Measurements from ENCODE around the gene PHLDB1. TPM values are rescaled to one million over a fixed set of nuclear protein-coding genes. Genes with fewer than 3 reads are reported as not detected.
A peak's percentile ranks its signal among the peaks of the same experiment; 100 is the strongest.
"Not testable (repeated sequence)": the region's sequence is repeated elsewhere in the genome, so short reads cannot be mapped to it uniquely, and the experiment has no call there.

Gene PHLDB1
- total RNA-seq, 1 donor from 2014 or later: 562 TPM

- not testable (repeated sequence) for DNase-seq (ENCODE audit: low spot score)
Observed at GRCh38 chr11:118682939-118683338, 75.5 kb downstream of the PHLDB1 start.

GRCh38 chr11:118684187-118684586 is 76.8 kb downstream of the PHLDB1 start:
- DNase-seq (ENCODE audit: low spot score): no peak

DNA sequence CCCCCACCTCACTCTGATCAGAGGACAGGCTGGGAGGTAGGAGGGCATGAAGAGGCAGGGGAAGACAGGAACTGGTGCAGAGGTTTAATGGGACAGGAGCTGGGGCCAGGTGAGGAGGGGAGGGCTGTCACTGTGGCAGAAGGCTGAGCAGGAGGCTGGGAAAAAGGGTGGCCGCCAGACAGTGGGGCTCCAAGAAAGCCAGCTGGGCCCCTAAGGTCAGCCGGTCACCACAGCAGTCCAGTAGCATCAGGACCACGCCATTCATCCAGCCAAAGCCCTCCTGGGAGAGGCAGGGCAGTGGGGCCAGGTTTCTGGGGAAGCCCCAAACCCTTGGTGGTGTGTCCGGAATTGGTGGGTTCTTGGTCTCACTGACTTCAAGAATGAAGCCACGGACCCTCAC is 80.5 kb downstream of the PHLDB1 start:
- DNase-seq (ENCODE audit: low spot score): no peak

GRCh38 chr11:118688339-118688738 is 80.9 kb downstream of the PHLDB1 start:
- DNase-seq (ENCODE audit: low spot score): not testable (repeated sequence)

GRCh38 chr11:118688851-118689502 is 81.6 kb downstream of the PHLDB1 start:
- no peak for DNase-seq (ENCODE audit: low spot score)

GRCh38 chr11:118689503-118689851 is 82.1 kb downstream of the PHLDB1 start:
- no peak for DNase-seq (ENCODE audit: low spot score)

- DNase-seq (ENCODE audit: low spot score): peak; percentile 95
Observed at GRCh38 chr11:118689852-118690552, 82.6 kb downstream of the PHLDB1 start.

DNA sequence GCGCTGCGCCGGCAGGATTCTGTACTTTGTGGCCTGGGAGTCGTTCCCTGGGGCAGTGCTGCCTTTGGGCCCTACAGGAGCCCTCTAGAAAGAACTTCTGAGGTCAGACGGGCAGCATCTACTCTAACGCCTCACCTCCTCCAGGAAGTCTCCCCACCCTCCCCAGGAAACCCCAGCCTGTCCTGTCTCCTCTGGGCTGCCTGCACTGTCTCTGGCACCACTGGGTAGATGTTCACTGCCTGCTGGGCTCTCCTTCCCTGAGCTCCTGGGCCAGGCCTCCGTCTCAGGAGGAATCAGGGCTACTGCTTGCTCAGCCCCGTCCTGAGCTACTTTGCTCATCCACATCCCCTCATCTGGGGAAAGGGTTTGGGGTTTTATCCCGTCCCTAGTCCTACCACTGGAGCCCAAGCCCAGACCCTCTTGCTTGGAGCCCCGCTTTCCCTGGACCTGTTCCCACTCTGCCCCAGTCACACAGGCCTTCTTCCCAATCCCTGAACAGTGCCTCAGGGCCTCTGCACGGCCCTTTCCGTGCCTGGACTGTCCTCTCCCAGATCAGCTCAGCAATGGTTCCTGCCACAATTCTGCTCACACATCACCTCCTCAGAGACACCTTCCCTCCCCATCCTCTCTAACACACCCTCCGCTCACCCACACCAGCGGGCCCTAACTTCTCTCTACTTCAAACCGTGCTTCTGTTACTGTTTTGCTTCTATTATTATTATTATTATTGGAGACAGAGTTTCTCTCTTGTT is 83.3 kb downstream of the PHLDB1 start:
- no peak for DNase-seq (ENCODE audit: low spot score)

DNA sequence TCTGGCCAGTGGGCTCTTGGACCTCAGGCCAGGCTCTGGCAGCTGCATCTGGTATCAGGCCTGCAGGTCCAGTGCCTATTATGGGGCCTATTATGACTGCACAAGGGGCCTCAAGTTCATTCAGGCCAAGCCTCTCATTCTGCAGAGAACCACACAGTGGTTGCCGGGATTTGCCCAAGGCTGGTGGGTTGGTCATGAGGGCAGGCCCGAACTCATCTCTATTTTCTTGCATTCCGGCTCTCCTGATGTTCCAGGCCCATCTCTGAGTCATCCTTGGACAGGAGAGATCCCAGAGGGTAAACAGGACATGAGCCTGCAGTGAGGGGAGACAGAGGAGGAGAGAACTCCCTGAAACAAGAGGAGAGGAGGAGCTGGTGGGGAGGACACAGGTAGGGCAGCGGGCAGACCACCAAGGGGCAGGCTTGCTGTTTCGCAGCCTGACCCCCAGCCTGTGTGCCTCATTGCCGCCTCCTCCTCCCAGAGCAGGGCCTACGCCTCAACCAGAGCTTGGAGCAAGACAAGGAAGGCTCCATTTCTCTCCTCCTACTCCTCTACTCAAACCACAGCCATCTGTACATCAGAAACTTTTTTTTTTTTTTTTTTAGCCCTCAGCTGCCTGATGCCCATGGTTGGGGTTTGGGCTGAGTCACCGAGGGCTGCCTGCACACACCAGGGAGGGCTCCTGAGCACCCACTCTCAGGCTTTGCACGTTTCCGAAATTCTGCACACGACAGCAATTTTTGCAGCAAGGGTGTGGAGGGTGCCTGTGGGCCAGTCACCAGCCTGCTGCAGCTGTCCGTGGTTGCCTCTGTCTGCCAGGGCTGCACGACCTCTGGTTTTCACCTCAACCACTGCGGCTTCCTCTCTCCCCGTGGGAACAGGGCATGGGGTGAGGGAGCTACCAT is 84.8 kb downstream of the PHLDB1 start:
- no peak for DNase-seq (ENCODE audit: low spot score)

DNA sequence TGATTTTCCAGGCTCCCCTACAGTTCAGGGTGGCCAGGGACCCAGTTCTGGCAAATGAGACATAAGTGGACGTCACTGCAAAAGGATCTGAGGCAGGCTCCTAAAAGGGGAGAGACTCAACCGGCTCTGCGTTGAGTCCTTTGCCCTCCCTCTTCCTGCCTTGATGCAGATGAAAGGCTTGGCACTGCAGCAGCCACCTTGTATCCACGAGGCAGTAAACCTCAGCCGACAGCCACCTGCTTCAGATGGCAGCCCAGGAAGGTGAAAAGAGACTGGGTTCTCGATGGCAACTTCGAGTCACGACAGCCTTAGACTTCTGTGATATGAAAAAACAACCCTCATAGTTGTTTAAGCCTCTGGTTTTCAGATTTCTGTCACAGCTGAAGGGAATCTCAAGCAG is 86.8 kb downstream of the PHLDB1 start:
- peak; percentile 53 for DNase-seq (ENCODE audit: low spot score)

DNA sequence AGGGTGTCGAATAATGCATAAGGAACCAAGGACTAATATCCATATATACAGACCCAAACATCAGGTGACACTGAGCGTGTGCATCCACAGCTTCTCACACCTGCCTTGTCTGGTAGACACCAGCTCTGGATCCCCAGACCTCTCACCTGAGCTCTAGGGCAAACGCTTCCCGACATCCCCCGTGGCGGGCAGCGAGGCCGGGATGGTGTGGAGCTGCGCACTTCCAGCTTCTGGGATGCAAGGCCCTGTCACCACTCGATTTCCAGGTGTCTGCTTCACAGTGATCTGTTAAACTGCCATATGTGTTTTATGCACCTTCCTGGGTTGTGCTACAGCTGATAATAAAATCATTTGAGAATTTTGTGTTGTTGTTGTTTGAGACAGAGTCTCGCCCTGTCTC is 87.4 kb downstream of the PHLDB1 start:
- peak; percentile 60 for DNase-seq (ENCODE audit: low spot score)

DNA sequence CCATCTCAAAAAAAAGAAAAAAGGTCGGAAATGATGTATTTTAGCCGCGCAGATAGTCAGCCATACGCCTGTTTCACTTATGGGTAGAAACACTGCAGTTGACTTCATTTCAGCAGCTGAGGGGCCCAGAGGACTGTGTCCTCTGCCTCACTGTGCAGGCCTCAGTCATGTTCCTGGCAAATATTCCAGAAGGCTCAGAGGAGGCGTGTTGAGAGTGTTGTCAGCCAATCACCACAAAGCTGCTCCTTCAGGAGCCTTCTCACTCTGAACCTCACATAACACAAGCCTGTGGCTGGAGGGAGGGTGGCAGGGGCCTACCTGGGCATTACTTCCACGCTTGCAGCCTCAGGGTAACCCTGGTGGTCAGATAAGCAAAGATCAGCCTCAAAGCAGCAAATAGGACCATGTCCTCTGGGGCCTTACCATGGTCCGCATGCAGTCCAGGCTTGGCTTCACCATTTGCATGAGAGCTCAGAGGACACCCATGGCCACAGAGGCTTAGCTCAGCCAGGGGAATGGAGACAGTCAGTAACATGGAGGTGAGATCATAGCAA is 89.3 kb downstream of the PHLDB1 start:
- no peak for DNase-seq (ENCODE audit: low spot score)

GRCh38 chr11:118697346-118697745 is 89.9 kb downstream of the PHLDB1 start:
- no peak for DNase-seq (ENCODE audit: low spot score)

GRCh38 chr11:118699506-118700220 is 92.2 kb downstream of the PHLDB1 start:
- peak; percentile 73 for DNase-seq (ENCODE audit: low spot score)

GRCh38 chr11:118703563-118704106 is 96.2 kb downstream of the PHLDB1 start:
- no peak for DNase-seq (ENCODE audit: low spot score)

GRCh38 chr11:118705111-118705741 is 97.8 kb downstream of the PHLDB1 start:
- DNase-seq (ENCODE audit: low spot score): no peak

- no peak for DNase-seq (ENCODE audit: low spot score)
Observed at GRCh38 chr11:118705791-118706545, 98.6 kb downstream of the PHLDB1 start.

DNA sequence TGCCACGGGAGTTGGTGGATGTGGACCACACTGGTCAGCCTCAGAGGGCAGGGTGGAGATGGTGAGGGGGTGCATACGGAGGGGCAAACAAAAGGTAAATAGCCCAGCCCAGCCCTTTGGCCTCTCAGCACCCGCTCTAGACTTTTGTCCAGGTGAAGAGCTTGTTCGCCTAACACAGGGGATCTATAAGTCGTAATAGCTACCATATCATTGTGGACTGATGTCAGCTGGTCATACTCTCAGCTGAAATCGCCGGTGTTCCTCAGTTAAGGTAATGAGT is 99.1 kb downstream of the PHLDB1 start:
- no peak for DNase-seq (ENCODE audit: low spot score)
